ENCODE data around the gene LGALS7. TPM values are rescaled to one million over a fixed set of nuclear protein-coding genes. Genes with fewer than 3 reads are reported as not detected.
"Not testable (repeated sequence)": the region's sequence is repeated elsewhere in the genome, so short reads cannot be mapped to it uniquely, and the experiment has no call there.

The LGALS7 gene
- total RNA-seq, 2 experiments from 2014 or later = not detected

- BruUV-seq (replicated peaks) = no TSS peak
- H2AFZ ChIP-seq (ENCODE audit: low read length) = no peak overlapping the region
- no peak overlapping the region for H3K4me3 ChIP-seq (ENCODE audit: low read depth, low read length, poor library complexity, severe bottlenecking)
- no peaks in the 10 kb centered on the region for H4K20me1 ChIP-seq (ENCODE audit: insufficient read depth, low read length)
- no peaks in the 10 kb centered on the region for H3K9me2 ChIP-seq (ENCODE audit: insufficient read depth, low read length)
- CTCF ChIA-PET (ENCODE audit: unreplicated experiment) = no interaction called here
- TF ChIP-seq EZH2phosphoT487 (IDR thresholded peaks at IDR 0.05; ENCODE audit: borderline replicate concordance, low read depth, low read length) = no peak
- TF ChIP-seq CTCF (conservative IDR thresholded peaks at IDR 0.05; ENCODE audit: low read length) = no peak
- H3K27ac ChIP-seq (ENCODE audit: low read depth, low read length, poor library complexity, severe bottlenecking) = no peak overlapping the region
- H3K4me2 ChIP-seq (ENCODE audit: low read length) = no peak overlapping the region
- no peaks in the 10 kb centered on the region for H3K9me3 ChIP-seq (ENCODE audit: low read length)
- POLR2A ChIA-PET = interaction anchor here (0.6 kb wide), 1 partner anchor 12 kb away, joined by 3 read pairs; no protein-coding TSS in a partner anchor
- no peaks in the 10 kb centered on the region for H3K36me3 ChIP-seq (ENCODE audit: insufficient read depth, low read length)
- intact Hi-C loops (cut with micrococcal nuclease; ENCODE audit: unreplicated experiment) = no loop called here
- no peaks in the 10 kb centered on the region for H3K79me2 ChIP-seq (ENCODE audit: insufficient read depth, low read depth, low read length)
- no peaks in the 10 kb centered on the region for H3K4me1 ChIP-seq (ENCODE audit: insufficient read depth, low read length, poor library complexity, severe bottlenecking)
- DNase-seq (ENCODE audit: low spot score) = no peak
Measured at GRCh38 chr19:38774181-38774950, 1.0 kb upstream of the LGALS7 start.

- H3K9me2 ChIP-seq (ENCODE audit: insufficient read depth, low read length); H3K4me3 ChIP-seq (ENCODE audit: low read depth, low read length, poor library complexity, severe bottlenecking); intact Hi-C loops (cut with micrococcal nuclease; ENCODE audit: unreplicated experiment); H3K79me2 ChIP-seq (ENCODE audit: insufficient read depth, low read depth, low read length); H3K9me3 ChIP-seq (ENCODE audit: low read length); H3K36me3 ChIP-seq (ENCODE audit: insufficient read depth, low read length); POLR2A ChIA-PET; H3K4me2 ChIP-seq (ENCODE audit: low read length); DNase-seq (ENCODE audit: low spot score); H2AFZ ChIP-seq (ENCODE audit: low read length); H3K4me1 ChIP-seq (ENCODE audit: insufficient read depth, low read length, poor library complexity, severe bottlenecking); CTCF ChIA-PET (ENCODE audit: unreplicated experiment); BruUV-seq (replicated peaks); H3K27ac ChIP-seq (ENCODE audit: low read depth, low read length, poor library complexity, severe bottlenecking); H4K20me1 ChIP-seq (ENCODE audit: insufficient read depth, low read length): not testable (repeated sequence)
Measured at GRCh38 chr19:38771569-38771968, 1.7 kb downstream of the LGALS7 start.

- H3K9me3 ChIP-seq (ENCODE audit: low read length); H2AFZ ChIP-seq (ENCODE audit: low read length); DNase-seq (ENCODE audit: low spot score); intact Hi-C loops (cut with micrococcal nuclease; ENCODE audit: unreplicated experiment); H3K4me1 ChIP-seq (ENCODE audit: insufficient read depth, low read length, poor library complexity, severe bottlenecking); H3K79me2 ChIP-seq (ENCODE audit: insufficient read depth, low read depth, low read length); H3K27ac ChIP-seq (ENCODE audit: low read depth, low read length, poor library complexity, severe bottlenecking); H3K9me2 ChIP-seq (ENCODE audit: insufficient read depth, low read length); H3K4me2 ChIP-seq (ENCODE audit: low read length); BruUV-seq (replicated peaks); CTCF ChIA-PET (ENCODE audit: unreplicated experiment); H4K20me1 ChIP-seq (ENCODE audit: insufficient read depth, low read length); H3K36me3 ChIP-seq (ENCODE audit: insufficient read depth, low read length); POLR2A ChIA-PET; H3K4me3 ChIP-seq (ENCODE audit: low read depth, low read length, poor library complexity, severe bottlenecking): not testable (repeated sequence)
Measured at GRCh38 chr19:38770949-38771275, 2.4 kb downstream of the LGALS7 start.

GRCh38 chr19:38770228-38770948 lies 2.9 kb downstream of the LGALS7 start:
- H2AFZ ChIP-seq (ENCODE audit: low read length); H3K79me2 ChIP-seq (ENCODE audit: insufficient read depth, low read depth, low read length); H3K27ac ChIP-seq (ENCODE audit: low read depth, low read length, poor library complexity, severe bottlenecking); H3K4me2 ChIP-seq (ENCODE audit: low read length); DNase-seq (ENCODE audit: low spot score); H3K9me2 ChIP-seq (ENCODE audit: insufficient read depth, low read length); H3K36me3 ChIP-seq (ENCODE audit: insufficient read depth, low read length); H4K20me1 ChIP-seq (ENCODE audit: insufficient read depth, low read length); BruUV-seq (replicated peaks); POLR2A ChIA-PET; H3K4me3 ChIP-seq (ENCODE audit: low read depth, low read length, poor library complexity, severe bottlenecking); intact Hi-C loops (cut with micrococcal nuclease; ENCODE audit: unreplicated experiment); CTCF ChIA-PET (ENCODE audit: unreplicated experiment); H3K9me3 ChIP-seq (ENCODE audit: low read length); H3K4me1 ChIP-seq (ENCODE audit: insufficient read depth, low read length, poor library complexity, severe bottlenecking): not testable (repeated sequence)
